GM12891 (cell line): ENCODE measurements around the gene TCERG1L.

Source experiments
- POLR2A ChIP-seq: IDR thresholded peaks from 2 replicates; pipeline ENCODE4 v1.6.1; 2011; ENCODE audit warnings: low read depth, low read length, control low read depth
- POLR2AphosphoS5 ChIP-seq: IDR thresholded peaks from 2 replicates; pipeline ENCODE4 v1.6.1; 2011; ENCODE audit warnings: low read depth, low read length, control low read depth
- POU2F2 ChIP-seq: IDR thresholded peaks from 2 replicates; pipeline ENCODE4 v1.6.1; 2011; ENCODE audit warnings: low read depth, mild to moderate bottlenecking, control low read depth, low read length, moderate library complexity
- SPI1 ChIP-seq: IDR thresholded peaks from 2 replicates; pipeline ENCODE4 v1.6.1; 2011; ENCODE audit warnings: low read depth, low read length, control low read depth
- TAF1 ChIP-seq: IDR thresholded peaks from 2 replicates; pipeline ENCODE4 v1.6.1; 2011; ENCODE audit warnings: low read depth, low read length, control low read depth

DNA sequence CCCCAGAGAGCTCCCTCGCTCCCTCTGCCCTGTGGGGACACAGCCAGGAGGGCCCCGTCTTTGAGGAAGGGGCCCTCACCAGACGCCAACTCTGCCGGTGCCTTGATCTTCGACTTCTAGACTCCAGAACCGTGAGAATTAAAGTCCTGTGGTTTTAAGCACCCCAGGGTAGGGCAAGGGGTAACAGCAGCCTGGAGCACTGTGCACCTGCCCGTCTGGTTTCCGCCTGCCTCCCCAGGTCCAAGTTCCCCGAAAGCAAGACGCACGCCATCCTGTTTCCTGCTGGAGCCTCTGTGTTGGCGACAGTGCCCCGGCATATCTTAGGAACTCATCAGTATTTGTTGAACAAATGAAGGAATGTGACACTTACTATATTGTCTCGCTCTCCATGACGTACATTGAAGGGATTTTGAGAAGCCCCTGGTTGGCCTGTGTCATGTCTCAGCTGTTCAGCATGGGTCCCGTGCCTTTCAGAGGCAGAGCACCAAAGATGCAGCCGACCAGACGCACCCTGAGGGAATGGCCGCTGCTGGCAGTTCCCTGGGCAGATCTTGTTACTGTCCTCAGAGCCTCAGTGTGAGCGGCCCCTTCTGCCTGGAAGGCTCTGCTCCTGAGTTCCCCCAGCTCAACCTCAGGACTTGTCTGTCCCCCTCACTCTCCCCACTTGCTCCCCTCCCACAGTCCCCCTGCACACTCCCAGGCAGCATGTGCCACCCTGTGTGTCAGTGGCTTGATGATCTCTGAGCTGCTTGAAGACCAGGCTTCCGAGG is 226.2 kb downstream of the TCERG1L start:
- no peak for TF ChIP-seq POLR2A
- no peak for TF ChIP-seq POLR2AphosphoS5
- TF ChIP-seq TAF1: no peak
- TF ChIP-seq SPI1: no peak
- no peak for TF ChIP-seq POU2F2
